Upper lobe of right lung (tissue), 1 donor: Measurements from ENCODE around the gene RHBG. TPM values are rescaled to one million over a fixed set of nuclear protein-coding genes. Genes with fewer than 3 reads are reported as not detected.
"Not testable (repeated sequence)": the region's sequence is repeated elsewhere in the genome, so short reads cannot be mapped to it uniquely, and the experiment has no call there.

Source experiments
- ATAC-seq: fragments of 200-7000 bp; cut with Tn5 transposase; one replicate; pipeline ENCODE4 v1.9.1; 2020; ENCODE audit warnings: mild to moderate bottlenecking, moderate library complexity
- DNase-seq: peaks from one replicate; pipeline ENCODE4 v3.0.0-alpha.2; 2020
- H3K27ac ChIP-seq: fragments of 200-600 bp; one replicate; pipeline ENCODE4 v1.8.0; 2022
- H3K27me3 ChIP-seq: fragments of 200-600 bp; one replicate; pipeline ENCODE4 v1.8.0; 2022; ENCODE audit warnings: mild to moderate bottlenecking
- H3K36me3 ChIP-seq: fragments of 200-600 bp; one replicate; pipeline ENCODE4 v1.8.0; 2022
- H3K4me1 ChIP-seq: fragments of 200-600 bp; one replicate; pipeline ENCODE4 v1.8.0; 2022
- H3K4me3 ChIP-seq: fragments of 200-600 bp; one replicate; pipeline ENCODE4 v1.8.0; 2022; ENCODE audit warnings: mild to moderate bottlenecking
- H3K9me3 ChIP-seq: fragments of 200-600 bp; one replicate; pipeline ENCODE4 v1.8.0; 2022
- CTCF ChIP-seq: fragments of 200-600 bp; IDR thresholded peaks from one replicate; pipeline ENCODE4 v1.8.0; 2022; ENCODE audit warnings: antibody characterized with exemption
- intact Hi-C: fragments of 100-400 bp; cut with DNase I; formaldehyde crosslinking; loops from one replicate; pipeline ENCODE4 v1.11.0; 2022
- long read RNA-seq: library from polyadenylated mRNA; unstranded; transcript quantifications from one replicate; pipeline ENCODE4 v2.0.0, GENCODE V29; 2021
- total RNA-seq: library from RNA; stranded (reverse); fragmentation: NEBNext Ultra II Directional; extraction: Animal tissue kit (Norgen Biotek cat#: 25700); gene quantifications from one replicate; pipeline ENCODE4 v1.2.1, GENCODE V29; 2021
- donor health status: DM: no; HTN: yes; CAD: no; lungs with severe emphysema.

The RHBG gene
- total RNA-seq: not detected
- long read RNA-seq: 0 reads

GRCh38 chr1:156368889-156369684 is at the start of gene RHBG:
Gene RHBG (plus strand): TSS chr1:156369211. CDS start chr1:156369250, 39 bp downstream.
- Histone ChIP-seq H3K4me3 (peak within 1 kb of the TSS; percentile 54), H3K36me3 (no peaks in the 10 kb centered on the region), H3K4me1 (peaks cover 11% of the 10 kb centered on the region), H3K9me3 (no peaks in the 10 kb centered on the region), H3K27ac (no peak within 1 kb of the TSS), H3K27me3 (peaks cover 24% of the 10 kb centered on the region)
- TF ChIP-seq CTCF: no peak
- intact Hi-C loops: no loop called here
- ATAC-seq (peak; percentile 89), DNase-seq (peak; percentile 87)

GRCh38 chr1:156319664-156320063 is 49.3 kb upstream of the RHBG start:
- H3K36me3 ChIP-seq: peaks cover 100% of the 10 kb centered on the region
- no peaks in the 10 kb centered on the region for H3K4me1 ChIP-seq
- H3K4me3 ChIP-seq: no peak overlapping the region
- ATAC-seq (no peak), DNase-seq (no peak)
- H3K9me3 ChIP-seq: no peaks in the 10 kb centered on the region
- H3K27me3 ChIP-seq: no peaks in the 10 kb centered on the region
- TF ChIP-seq CTCF: peak; percentile 54
- no peak overlapping the region for H3K27ac ChIP-seq
- intact Hi-C loops: no loop called here

GRCh38 chr1:156320560-156320959 is 48.5 kb upstream of the RHBG start:
- H3K4me1 ChIP-seq: no peaks in the 10 kb centered on the region
- DNase-seq: no peak
- intact Hi-C loops: no loop called here

GRCh38 chr1:156323179-156323578 is 45.8 kb upstream of the RHBG start:
- H3K27ac ChIP-seq, intact Hi-C loops, ATAC-seq, H3K27me3 ChIP-seq, H3K4me3 ChIP-seq, DNase-seq, H3K4me1 ChIP-seq, H3K9me3 ChIP-seq: not testable (repeated sequence)
- H3K36me3 ChIP-seq: peaks cover 78% of the 10 kb centered on the region

More at GRCh38 chr1:156320560-156320959, 48.5 kb upstream of the RHBG start:
- no peak overlapping the region for H3K27ac ChIP-seq
- H3K4me3 ChIP-seq: no peak overlapping the region
- peaks cover 99% of the 10 kb centered on the region for H3K36me3 ChIP-seq
- no peaks in the 10 kb centered on the region for H3K27me3 ChIP-seq
- ATAC-seq: no peak
- H3K9me3 ChIP-seq: no peaks in the 10 kb centered on the region
- TF ChIP-seq CTCF: no peak

GRCh38 chr1:156336242-156336641 is 32.8 kb upstream of the RHBG start:
- Histone ChIP-seq H3K9me3 (no peaks in the 10 kb centered on the region), H3K27me3 (no peaks in the 10 kb centered on the region), H3K27ac (no peak overlapping the region), H3K36me3 (peaks cover 45% of the 10 kb centered on the region), H3K4me1 (peaks cover 12% of the 10 kb centered on the region), H3K4me3 (no peak overlapping the region)
- TF ChIP-seq CTCF: peak; percentile 9
- DNase-seq: no peak
- no peak for ATAC-seq
- intact Hi-C loops: no loop called here

- no peak for TF ChIP-seq CTCF
- Histone ChIP-seq H3K4me1 (peaks cover 12% of the 10 kb centered on the region), H3K9me3 (no peaks in the 10 kb centered on the region), H3K27me3 (no peaks in the 10 kb centered on the region), H3K27ac (peak overlapping the region; percentile 70), H3K4me3 (peak overlapping the region; percentile 96), H3K36me3 (peaks cover 35% of the 10 kb centered on the region)
- ATAC-seq (no peak), DNase-seq (no peak)
- intact Hi-C loops: no loop called here
Observed at GRCh38 chr1:156337052-156337887, 31.7 kb upstream of the RHBG start.
